Kidney tubule cell (primary cell): ENCODE results near the gene BSDC1.
A peak's percentile ranks its signal among the peaks of the same experiment; 100 is the strongest.

Experiments used
- DNase-seq: peaks from one replicate; pipeline ENCODE4 v3.0.0-alpha.2; 2018; ENCODE audit warnings: low spot score

BSDC1 gene

GRCh38 chr1:32393832-32394140 lies 455 bp downstream of the BSDC1 start:
- peak; percentile 42 for DNase-seq

DNA sequence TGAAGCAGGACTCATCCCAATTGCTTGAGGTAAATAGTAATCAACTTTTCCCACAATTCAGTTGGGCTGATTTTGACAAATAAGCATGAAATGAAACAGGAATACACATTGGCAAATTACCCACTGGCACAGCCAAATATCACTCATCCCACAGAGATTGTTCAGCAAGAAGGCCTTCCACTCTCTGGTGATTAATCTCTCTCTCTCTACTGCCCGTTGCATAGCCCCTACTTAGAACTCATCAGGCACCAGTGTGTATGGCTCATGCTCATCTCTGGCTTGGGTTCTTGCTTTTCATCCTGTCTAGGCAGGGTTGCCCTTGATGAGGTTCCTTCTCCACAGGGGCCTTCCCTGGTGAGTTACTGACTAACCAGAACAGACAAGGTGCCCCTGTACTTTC lies 1.1 kb downstream of the BSDC1 start:
- DNase-seq: peak; percentile 53

- no peak for DNase-seq
These were observed 1.9 kb downstream of the BSDC1 start for GRCh38 chr1:32392325-32392724.

DNA sequence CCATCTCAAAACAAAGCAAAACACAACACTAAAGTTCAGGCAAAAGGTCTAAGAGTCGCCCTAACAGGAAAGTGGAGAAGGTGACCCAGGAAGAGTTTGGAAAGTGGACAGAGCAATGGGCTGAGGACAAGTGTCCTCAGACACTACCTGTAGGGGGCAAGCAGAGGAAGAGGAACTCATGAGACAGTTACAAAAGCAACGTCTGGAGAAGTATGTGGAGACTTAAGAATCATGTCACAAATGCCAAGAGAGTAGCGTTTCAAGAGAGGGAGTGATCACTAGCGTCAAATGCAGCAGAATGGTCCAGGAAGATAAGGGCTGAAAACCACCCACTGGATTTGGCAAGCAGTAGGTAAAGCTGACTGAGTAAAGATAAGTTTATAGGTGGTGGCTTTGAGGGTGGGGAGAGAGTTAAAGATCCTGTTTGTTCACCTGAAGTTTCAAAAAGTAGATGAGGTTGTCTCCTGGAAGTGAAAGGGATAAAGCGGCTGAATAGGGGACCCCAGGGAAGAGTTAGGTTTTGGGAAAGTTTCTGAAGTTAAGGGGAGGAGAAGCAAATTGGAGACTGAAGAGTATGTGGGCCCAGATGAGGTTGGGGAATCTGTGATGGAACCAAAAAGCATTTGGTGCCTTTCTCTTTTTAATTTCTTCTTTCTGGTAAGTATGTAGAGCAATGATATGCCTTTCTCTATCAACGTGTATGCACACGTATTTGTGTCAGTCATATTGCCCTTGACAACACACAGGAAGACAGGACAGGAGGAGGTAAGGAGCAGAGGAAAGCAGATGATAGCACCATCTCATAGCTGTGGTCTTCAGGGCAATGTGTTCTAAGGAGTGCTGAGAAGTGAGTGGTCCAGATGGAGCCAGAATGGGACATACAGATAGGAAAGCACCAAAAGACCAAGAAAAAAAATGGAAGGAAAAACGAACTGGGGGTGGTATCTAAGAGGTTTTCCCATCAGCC lies 3.1 kb downstream of the BSDC1 start:
- DNase-seq: no peak

DNA sequence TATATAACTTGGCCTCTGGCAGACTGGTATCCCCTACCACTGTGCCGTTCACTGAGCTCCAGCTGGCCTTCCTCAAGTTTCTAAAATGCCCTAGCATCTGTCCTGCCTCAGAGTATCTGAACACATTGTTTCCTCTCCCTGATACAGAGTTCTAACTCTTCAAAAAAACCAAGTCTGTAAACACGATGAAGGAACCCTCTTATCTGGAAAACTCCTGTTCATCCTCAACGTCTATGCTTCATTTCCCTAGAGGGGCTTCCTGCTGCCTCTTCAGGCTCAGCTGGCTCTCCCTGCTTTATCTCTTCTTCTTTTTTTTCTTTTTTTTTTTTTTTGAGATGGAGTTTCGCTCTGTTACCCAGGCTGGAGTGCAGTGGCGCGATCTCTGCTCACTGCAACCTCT lies 5.6 kb downstream of the BSDC1 start:
- DNase-seq: no peak

DNA sequence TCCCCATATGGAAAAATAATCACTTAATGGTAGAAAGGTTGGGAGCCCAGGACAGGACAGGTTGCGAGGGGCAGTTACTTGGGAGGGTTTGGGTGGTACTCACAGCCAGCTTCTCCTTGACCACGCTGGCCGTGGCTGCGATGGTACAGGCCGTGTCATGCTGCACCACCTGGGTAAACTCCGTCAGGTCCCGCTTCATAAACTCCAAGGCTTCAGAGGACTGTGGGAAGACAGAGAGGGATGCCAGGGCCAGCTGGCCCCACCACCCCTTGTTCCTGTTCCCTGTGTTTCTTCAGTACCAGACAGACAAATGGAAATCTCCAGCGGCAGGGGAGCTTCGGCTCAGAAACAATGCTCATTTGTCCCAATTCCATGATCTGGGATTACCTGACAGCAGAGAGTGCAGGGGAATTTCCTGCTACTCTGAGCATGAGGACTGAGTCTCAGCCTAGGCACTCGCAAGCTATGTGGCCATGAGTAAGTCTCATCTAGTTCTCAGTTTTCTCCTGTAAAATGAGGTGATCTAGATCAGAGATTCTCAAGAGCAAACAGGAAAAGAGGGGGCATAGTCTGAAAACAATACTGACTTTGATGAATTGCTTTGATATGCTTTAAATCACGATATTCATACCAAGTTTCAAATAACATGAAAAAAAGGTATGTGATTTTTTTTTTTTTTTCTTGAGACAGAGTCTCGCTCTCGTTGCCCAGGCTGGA lies 7.4 kb downstream of the BSDC1 start:
- DNase-seq: no peak

DNA sequence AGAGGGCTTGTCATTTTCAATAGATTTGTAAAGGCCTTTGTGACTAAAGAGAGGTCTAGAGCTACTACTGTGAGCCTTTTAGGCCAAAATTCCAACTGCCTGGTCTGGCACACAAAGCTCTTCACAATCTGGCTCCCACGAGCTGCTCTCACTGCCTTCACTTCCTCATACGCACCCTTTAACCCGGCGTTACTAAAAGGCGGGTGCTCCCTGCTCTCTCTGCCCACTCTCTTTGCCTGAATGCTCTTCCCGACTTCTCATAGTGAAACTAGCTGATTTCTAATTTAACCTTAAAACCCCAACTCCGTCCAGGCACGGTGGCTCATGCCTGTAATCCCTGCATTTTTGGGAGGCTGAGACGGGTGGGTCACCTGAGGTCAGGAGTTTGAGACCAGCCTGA lies 14.2 kb downstream of the BSDC1 start:
- DNase-seq: no peak

GRCh38 chr1:32377541-32378220 lies 16.6 kb downstream of the BSDC1 start:
- DNase-seq: no peak

DNA sequence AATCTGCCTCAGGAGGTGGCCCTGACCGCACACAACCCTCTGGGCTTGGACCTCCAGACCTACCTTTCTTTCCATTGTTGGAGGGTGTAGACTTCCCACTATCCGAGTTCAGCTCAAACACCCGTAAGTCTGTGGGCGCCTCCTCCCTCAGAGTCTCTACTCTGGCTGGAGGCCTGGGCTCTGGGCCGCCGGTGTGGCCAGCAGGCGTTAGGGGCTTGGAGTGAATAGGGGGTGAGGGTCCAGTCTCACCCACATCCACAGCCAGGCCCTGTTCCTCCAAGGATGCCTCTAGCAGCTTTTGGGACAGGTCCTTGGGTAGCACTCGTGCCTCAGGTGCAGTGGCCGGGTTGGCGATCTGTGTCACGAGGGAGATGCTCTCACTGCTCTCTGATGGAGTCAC lies 18.0 kb downstream of the BSDC1 start:
- no peak for DNase-seq

DNA sequence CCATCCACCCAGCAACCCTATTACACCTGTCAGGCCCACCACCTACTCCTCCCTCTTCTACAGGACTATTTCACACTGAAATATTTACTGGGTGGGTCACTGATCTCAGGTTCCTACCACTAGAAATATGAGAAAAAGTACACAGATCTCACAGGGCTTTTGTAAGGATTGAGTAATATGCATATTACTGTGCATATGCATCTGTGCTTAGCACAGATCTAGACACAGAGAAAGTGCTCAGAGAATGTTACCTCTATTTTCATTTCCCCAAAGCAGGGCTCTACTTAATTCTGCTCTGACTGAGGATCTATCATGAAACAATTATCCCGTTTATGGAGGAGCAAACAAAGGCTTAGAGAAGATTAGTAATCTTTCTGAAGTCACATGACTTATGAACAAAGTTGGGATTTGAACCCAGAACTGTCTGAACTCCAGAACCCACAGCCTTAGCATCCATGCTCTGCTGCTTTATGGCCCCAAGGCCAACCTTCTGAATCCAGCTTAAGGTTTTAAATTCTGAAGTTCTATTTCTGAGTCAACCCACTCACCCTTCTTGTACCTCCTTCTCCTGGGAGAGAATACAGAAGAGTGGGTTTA lies 20.1 kb downstream of the BSDC1 start:
- DNase-seq: no peak

- DNase-seq: no peak
These were observed 22.0 kb downstream of the BSDC1 start for GRCh38 chr1:32372149-32372756.

- DNase-seq: no peak
These were observed 26.2 kb downstream of the BSDC1 start for GRCh38 chr1:32367912-32368635.

GRCh38 chr1:32365445-32365844 lies 28.8 kb downstream of the BSDC1 start:
- no peak for DNase-seq

DNA sequence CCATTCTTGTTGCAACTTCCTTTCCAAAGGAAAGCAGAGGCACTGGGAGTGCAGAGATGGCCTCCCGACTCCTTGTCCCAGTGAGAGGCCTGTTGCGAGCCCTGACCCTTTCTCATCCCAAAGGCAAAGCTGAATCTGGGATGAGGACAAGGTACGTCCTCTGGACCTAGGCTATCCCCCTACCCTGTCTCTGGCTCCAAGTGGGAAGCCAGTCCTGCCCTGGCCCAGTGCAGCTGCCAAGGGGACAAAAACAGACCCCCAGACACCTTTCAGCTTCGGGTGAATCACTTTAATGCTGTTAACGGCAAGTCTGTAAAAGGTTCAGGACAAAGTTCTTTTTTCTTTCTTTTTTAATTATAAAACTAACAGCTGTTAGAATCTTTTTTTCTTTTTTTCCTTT lies 29.4 kb downstream of the BSDC1 start:
- no peak for DNase-seq

- no peak for DNase-seq
These were observed 30.5 kb downstream of the BSDC1 start for GRCh38 chr1:32363713-32364112.

DNA sequence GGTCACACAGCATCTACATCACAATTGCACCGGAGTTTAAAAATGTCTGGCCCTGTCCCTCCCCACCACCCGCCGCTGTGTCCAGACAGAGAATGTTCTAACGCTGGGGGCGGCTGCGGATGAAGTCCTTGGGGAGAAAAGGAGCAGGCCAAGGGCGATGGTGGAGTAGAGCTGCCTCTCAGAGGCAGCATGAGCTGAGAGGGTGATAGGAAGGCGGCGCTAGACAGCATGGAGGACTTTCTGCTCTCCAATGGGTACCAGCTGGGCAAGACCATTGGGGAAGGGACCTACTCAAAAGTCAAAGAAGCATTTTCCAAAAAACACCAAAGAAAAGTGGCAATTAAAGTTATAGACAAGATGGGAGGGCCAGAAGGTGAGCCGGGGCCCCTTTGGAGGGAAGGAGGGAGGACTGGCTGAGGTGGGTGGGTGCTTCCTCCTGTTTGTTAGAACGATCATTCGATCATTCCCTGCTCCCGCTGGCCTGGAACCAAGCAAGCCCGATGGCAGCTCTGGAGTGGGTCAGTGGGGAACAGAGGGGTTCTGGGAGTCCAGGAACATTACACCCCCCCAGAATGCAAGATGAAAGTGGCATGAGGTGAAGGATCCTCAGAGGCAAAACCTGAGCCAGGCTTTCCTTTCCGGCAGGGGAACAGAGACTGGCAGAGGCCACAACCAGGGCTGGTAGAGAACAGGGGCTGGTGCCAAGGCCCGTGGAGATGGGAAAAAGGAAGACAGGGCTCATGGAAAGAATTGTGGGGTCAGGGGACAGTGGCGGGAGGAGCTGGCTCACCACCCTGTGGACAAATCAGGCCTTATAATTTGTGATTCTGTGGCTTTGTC lies 31.5 kb downstream of the BSDC1 start, which contains the start of the genes FAM229A and TSSK3:
Gene FAM229A (minus strand): TSS at position 12 of the 840 bp plus-strand sequence. CDS start 394 bp downstream, outside the sequence.
Gene TSSK3 (plus strand): TSS at position 66 of the 840 bp plus-strand sequence. CDS start 163 bp downstream, at position 229.
- DNase-seq: no peak

- DNase-seq: peak; percentile 35
These were observed 32.4 kb downstream of the BSDC1 start for GRCh38 chr1:32361674-32362473.

DNA sequence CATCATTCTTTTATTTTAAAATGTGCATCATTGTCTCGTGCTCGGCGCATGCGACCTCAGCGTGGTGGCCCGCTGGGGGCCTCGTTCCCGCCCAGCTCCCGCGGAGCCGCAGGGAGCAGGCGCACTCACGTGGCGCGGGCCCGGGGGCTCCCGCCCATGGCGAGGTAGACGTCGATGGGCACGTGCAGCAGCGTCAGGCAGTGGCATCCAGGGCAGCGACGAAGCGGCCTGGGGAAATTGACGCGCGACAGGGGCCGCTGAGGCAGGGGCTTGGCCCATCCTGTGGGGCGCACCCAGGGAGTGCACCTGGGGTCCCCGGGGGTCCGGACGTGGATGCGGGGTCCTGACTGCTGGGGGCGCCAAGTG lies 33.0 kb downstream of the BSDC1 start:
- DNase-seq: no peak

DNA sequence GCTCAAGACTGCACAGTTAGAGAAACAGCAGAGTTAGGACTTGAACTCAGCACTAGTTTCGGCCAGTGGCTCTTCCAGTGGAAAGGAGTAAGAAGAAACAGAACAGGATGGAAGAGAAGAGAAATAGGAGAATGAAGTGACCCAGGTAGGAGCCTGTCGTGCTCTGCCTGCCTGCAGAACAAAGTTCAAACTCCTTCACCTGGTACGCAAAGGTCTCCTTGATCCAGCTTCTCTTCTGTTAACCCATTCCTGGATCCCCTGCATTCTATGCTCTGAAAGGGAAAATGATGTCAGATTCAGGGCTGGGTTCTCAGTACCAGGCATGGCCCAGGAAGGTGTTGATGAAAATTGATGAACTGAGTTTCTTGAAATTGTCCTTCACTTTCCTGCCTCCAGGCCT lies 35.8 kb downstream of the BSDC1 start:
- no peak for DNase-seq
